NT2/D1 (cell line): ENCODE results near the gene ELANE.

Source experiments
- SUZ12 ChIP-seq: IDR thresholded peaks from 2 replicates; pipeline ENCODE4 v1.6.1; 2011; ENCODE audit not compliant: insufficient read length, insufficient read depth; ENCODE audit errors: extremely low read depth
- ZNF274 ChIP-seq: IDR thresholded peaks from 2 replicates; pipeline ENCODE4 v1.6.1; 2011; ENCODE audit warnings: mild to moderate bottlenecking, low read depth, low read length

- TF ChIP-seq ZNF274, result no peak
- TF ChIP-seq SUZ12, result no peak
These were observed 36.2 kb upstream of the ELANE start for GRCh38 chr19:815775-816499.
